ENCODE measurements around the gene CYBC1.

DNA sequence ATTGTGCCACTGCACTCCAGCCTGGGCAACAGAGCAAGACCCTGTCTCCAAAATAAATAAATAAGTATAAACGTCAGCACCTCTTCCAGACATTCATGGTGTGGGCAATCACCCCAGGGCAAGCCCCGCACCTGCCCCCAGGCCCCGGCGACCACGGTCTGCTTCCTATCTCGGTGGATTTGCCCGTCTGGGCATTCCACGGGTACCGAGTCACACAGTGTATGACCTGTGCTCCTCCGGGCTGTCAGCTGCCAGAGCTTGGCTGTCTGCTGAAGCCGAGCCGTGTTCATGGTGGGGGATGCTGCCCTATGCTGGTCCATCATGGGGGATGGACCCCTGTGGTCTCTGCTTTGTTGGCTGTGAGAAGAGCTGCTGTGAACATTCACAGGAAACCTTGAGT lies 15.4 kb downstream of the CYBC1 start:
- TF ChIP-seq CTCF (IDR thresholded peaks at IDR 0.05; ENCODE audit: low read depth, low read length, missing input control) (no peak), FOXA1 (IDR thresholded peaks at IDR 0.05) (no peak), ATF3 (IDR thresholded peaks at IDR 0.05) (no peak), TAF1 (conservative IDR thresholded peaks at IDR 0.05) (no peak), YY1 (IDR thresholded peaks at IDR 0.05) (no peak), RAD21 (IDR thresholded peaks at IDR 0.05) (no peak), REST (IDR thresholded peaks at IDR 0.05) (no peak), RXRA (IDR thresholded peaks at IDR 0.05) (no peak), SP1 (IDR thresholded peaks at IDR 0.05) (no peak), GABPA (IDR thresholded peaks at IDR 0.05 in 1 of 2, conservative IDR thresholded peaks at IDR 0.05 in 1 of 2) (no peak)
- TF ChIP-seq, protein P1, sequence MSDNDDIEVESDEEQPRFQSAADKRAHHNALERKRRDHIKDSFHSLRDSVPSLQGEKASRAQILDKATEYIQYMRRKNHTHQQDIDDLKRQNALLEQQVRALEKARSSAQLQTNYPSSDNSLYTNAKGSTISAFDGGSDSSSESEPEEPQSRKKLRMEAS (IDR thresholded peaks at IDR 0.05) = no peak
- TF ChIP-seq, protein P2, sequence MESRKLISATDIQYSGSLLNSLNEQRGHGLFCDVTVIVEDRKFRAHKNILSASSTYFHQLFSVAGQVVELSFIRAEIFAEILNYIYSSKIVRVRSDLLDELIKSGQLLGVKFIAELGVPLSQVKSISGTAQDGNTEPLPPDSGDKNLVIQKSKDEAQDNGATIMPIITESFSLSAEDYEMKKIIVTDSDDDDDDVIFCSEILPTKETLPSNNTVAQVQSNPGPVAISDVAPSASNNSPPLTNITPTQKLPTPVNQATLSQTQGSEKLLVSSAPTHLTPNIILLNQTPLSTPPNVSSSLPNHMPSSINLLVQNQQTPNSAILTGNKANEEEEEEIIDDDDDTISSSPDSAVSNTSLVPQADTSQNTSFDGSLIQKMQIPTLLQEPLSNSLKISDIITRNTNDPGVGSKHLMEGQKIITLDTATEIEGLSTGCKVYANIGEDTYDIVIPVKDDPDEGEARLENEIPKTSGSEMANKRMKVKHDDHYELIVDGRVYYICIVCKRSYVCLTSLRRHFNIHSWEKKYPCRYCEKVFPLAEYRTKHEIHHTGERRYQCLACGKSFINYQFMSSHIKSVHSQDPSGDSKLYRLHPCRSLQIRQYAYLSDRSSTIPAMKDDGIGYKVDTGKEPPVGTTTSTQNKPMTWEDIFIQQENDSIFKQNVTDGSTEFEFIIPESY (IDR thresholded peaks at IDR 0.05) = no peak

Data from liver (tissue), 3 donors.